ENCODE results near the gene ARL2BP.

The ARL2BP gene

DNA sequence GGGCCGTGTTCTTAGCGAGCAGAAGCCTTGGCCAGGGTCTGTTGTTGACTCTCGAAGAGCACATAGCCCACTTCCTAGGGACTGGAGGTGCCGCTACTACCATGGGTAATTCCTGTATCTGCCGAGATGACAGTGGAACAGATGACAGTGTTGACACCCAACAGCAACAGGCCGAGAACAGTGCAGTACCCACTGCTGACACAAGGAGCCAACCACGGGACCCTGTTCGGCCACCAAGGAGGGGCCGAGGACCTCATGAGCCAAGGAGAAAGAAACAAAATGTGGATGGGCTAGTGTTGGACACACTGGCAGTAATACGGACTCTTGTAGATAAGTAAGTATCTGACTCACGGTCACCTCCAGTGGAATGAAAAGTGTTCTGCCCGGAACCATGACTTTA lies 40.4 kb upstream of the ARL2BP start:
- no peak for DNase-seq (ENCODE audit: low spot score)
- TF ChIP-seq, protein P1, sequence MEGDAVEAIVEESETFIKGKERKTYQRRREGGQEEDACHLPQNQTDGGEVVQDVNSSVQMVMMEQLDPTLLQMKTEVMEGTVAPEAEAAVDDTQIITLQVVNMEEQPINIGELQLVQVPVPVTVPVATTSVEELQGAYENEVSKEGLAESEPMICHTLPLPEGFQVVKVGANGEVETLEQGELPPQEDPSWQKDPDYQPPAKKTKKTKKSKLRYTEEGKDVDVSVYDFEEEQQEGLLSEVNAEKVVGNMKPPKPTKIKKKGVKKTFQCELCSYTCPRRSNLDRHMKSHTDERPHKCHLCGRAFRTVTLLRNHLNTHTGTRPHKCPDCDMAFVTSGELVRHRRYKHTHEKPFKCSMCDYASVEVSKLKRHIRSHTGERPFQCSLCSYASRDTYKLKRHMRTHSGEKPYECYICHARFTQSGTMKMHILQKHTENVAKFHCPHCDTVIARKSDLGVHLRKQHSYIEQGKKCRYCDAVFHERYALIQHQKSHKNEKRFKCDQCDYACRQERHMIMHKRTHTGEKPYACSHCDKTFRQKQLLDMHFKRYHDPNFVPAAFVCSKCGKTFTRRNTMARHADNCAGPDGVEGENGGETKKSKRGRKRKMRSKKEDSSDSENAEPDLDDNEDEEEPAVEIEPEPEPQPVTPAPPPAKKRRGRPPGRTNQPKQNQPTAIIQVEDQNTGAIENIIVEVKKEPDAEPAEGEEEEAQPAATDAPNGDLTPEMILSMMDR (IDR thresholded peaks at IDR 0.05; ENCODE audit: extremely low read depth, insufficient read depth, missing control alignments) = no peak
- in situ Hi-C loops (cut with MboI; ENCODE audit: low pct_unique_long_range_greater_than_20kb, low sequenced_read_pairs, unreplicated experiment) = no loop called here

DNA sequence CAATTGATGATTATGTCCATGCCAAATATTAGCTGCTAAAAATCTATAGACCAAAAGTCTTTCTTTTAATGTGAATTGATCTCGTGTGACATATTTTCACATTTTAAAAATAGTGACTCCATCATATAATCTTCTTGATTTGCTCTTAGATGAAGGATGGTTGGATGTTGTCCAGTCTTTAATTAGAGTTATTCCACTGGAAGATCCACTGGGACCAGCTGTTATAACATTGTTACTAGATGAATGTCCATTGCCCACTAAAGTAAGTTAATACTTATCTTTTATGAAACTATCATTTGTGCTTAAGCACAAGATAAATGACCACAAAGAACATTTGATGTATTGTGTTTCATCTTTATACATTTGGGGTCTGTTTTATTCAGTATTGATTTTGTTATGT lies 36.1 kb upstream of the ARL2BP start:
- in situ Hi-C loops (cut with MboI; ENCODE audit: low pct_unique_long_range_greater_than_20kb, low sequenced_read_pairs, unreplicated experiment) = no loop called here
- TF ChIP-seq, protein P1 (IDR thresholded peaks at IDR 0.05; ENCODE audit: extremely low read depth, insufficient read depth, missing control alignments) = no peak

DNA sequence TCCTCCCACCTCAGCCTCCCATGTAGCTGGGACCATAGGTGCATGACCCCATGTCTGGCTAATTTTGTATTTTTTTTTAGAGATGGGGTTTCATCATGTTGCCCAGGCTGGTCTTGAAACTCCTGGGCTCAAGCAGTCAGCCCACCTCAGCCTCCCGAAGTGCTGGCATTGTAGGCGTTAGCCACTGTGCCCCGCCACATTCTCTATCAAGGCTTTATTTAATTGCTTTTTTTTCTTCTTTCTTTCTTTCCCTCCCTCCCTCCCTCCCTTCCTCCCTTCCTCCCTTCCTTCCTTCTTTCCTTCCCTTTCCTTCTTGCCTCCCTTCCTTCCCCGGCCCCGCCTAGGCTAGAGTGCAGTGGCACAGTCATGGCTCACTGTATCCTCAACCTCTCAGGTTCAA lies 35.3 kb upstream of the ARL2BP start:
- no peak for DNase-seq (ENCODE audit: low spot score)
- TF ChIP-seq, protein P1 (IDR thresholded peaks at IDR 0.05; ENCODE audit: extremely low read depth, insufficient read depth, missing control alignments) = no peak
- in situ Hi-C loops (cut with MboI; ENCODE audit: low pct_unique_long_range_greater_than_20kb, low sequenced_read_pairs, unreplicated experiment) = no loop called here

More for the DNA sequence above, 36.1 kb upstream of the ARL2BP start:
- DNase-seq (ENCODE audit: low spot score) = no peak

DNA sequence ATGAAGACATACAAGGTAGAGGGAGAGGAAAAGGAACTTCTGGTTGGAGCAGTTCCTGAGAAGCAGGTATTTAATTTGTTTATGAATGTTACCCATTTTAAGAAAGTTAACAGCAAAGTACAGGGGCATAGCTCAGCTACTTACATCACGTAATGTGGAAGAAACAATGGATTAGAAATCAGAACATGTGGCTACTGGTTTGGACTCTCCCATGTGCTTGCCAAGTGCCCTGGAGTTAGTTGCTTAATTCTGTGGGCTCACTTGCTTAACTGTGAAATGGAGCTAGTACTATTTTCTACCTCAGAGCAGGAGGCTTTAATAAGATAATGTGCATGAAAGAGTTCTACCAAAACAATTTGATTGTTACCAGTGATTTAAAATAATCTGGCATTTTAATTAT lies 31.6 kb upstream of the ARL2BP start:
- no peak for DNase-seq (ENCODE audit: low spot score)
- TF ChIP-seq, protein P1 (IDR thresholded peaks at IDR 0.05; ENCODE audit: extremely low read depth, insufficient read depth, missing control alignments) = no peak
- in situ Hi-C loops (cut with MboI; ENCODE audit: low pct_unique_long_range_greater_than_20kb, low sequenced_read_pairs, unreplicated experiment) = no loop called here

DNA sequence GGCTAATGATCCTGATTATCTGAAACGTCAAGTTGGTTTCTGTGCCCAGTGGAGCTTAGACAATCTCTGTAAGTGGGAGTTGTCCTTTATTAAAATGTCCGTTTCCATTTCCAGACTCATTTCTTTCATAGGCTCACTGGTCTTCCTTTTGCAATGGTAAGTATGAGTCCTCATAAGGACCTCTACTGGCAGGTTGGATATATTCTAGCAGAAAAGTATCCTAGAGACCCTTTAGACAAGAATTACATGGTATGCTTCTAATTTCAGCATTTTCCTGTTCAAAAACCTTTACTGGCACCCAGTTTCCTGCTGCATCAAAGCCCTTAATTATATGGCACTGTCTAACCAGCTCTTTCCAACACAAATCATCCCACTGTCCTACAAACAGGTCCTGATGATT lies 28.1 kb upstream of the ARL2BP start:
- TF ChIP-seq, protein P1 (IDR thresholded peaks at IDR 0.05; ENCODE audit: extremely low read depth, insufficient read depth, missing control alignments) = no peak
- no peak for DNase-seq (ENCODE audit: low spot score)
- in situ Hi-C loops (cut with MboI; ENCODE audit: low pct_unique_long_range_greater_than_20kb, low sequenced_read_pairs, unreplicated experiment) = no loop called here

DNA sequence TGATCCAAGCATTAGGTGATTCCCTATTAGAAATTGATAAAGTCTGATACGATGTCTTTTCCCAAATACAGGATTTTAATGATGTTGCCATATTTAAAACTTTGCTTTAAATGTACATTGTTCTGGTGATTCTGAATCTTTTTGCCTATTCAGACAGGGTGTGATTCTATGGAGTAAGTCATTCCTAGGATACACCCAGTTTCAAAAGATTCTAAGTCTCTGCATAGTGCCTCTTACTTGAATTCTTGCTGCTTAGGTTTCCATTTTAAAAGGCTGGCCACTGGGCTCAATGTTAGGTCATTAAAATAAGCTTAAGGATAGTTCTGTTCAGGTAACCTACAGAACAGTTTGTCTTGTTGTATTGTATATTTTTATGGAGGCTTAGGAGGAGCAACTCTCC lies 22.0 kb upstream of the ARL2BP start:
- in situ Hi-C loops (cut with MboI; ENCODE audit: low pct_unique_long_range_greater_than_20kb, low sequenced_read_pairs, unreplicated experiment) = no loop called here
- TF ChIP-seq, protein P1 (IDR thresholded peaks at IDR 0.05; ENCODE audit: extremely low read depth, insufficient read depth, missing control alignments) = no peak
- DNase-seq (ENCODE audit: low spot score) = no peak
